WTC11 (cell line): ENCODE measurements around the gene TMCO2. TPM values are rescaled to one million over a fixed set of nuclear protein-coding genes. Genes with fewer than 3 reads are reported as not detected.

Experiments
- ATAC-seq: fragments of 200-7000 bp; cut with Tn5 transposase; 2 replicates; pipeline ENCODE4 v1.10.0; 2021; ENCODE audit warnings: mild to moderate bottlenecking, moderate library complexity
- CTCF ChIA-PET: fragments of 300-600 bp; sonication (Branson Sonifier 250); formaldehyde crosslinking; loops from one replicate; lab custom pipeline; 2021; ENCODE audit warnings: antibody characterized with exemption; lab: Charles Lee
- POLR2A ChIA-PET: fragments of 350-600 bp; sonication (Branson Sonifier 250); formaldehyde crosslinking; loops from one replicate; lab custom pipeline; 2021; ENCODE audit warnings: antibody characterized with exemption; lab: Charles Lee
- DNase-seq: peaks from one replicate; pipeline ENCODE4 v3.0.0; 2021; ENCODE audit warnings: low spot score
- H3K27ac Mint-ChIP-seq: 2 replicates; pipeline ENCODE4 v1.8.0; 2021; ENCODE audit warnings: mixed read lengths
- H3K27me3 Mint-ChIP-seq: 2 replicates; pipeline ENCODE4 v1.8.0; 2021; ENCODE audit warnings: low read depth, mild to moderate bottlenecking, moderate library complexity, mixed read lengths
- H3K36me3 Mint-ChIP-seq: 2 replicates; pipeline ENCODE4 v1.8.0; 2021; ENCODE audit warnings: mixed read lengths
- H3K4me1 Mint-ChIP-seq: 2 replicates; pipeline ENCODE4 v1.8.0; 2022; ENCODE audit warnings: mixed read lengths
- H3K4me3 Mint-ChIP-seq: 2 replicates; pipeline ENCODE4 v1.8.0; 2021; ENCODE audit warnings: mild to moderate bottlenecking, moderate library complexity, mixed read lengths
- H3K9me3 Mint-ChIP-seq: 2 replicates; pipeline ENCODE4 v1.8.0; 2021; ENCODE audit warnings: mixed read lengths
- ATF1 ChIP-seq: sonication (generic); formaldehyde crosslinking; IDR thresholded peaks from 2 replicates; pipeline ENCODE4 v1.8.1; 2023; ENCODE audit warnings: mild to moderate bottlenecking, moderate library complexity, missing genetic modification reagents
- CBFB ChIP-seq: sonication (generic); formaldehyde crosslinking; IDR thresholded peaks from 2 replicates; pipeline ENCODE4 v1.8.1; 2022; ENCODE audit warnings: mild to moderate bottlenecking, low read depth, missing genetic modification reagents
- CREB1 ChIP-seq: sonication (generic); formaldehyde crosslinking; IDR thresholded peaks from 2 replicates; pipeline ENCODE4 v1.8.0; 2023; ENCODE audit warnings: mild to moderate bottlenecking, missing genetic modification reagents
- CREM ChIP-seq: sonication (generic); formaldehyde crosslinking; IDR thresholded peaks from 2 replicates; pipeline ENCODE4 v1.8.1; 2022; ENCODE audit warnings: mild to moderate bottlenecking, missing genetic modification reagents, moderate library complexity
- FOXJ3 ChIP-seq: sonication (generic); formaldehyde crosslinking; IDR thresholded peaks from 2 replicates; pipeline ENCODE4 v1.9.0; 2021; ENCODE audit warnings: missing genetic modification reagents, mild to moderate bottlenecking, borderline replicate concordance
- FOXK1 ChIP-seq: sonication (generic); formaldehyde crosslinking; IDR thresholded peaks from 2 replicates; pipeline ENCODE4 v1.8.0; 2022; ENCODE audit warnings: mild to moderate bottlenecking, moderate library complexity, missing genetic modification reagents
- IRF2 ChIP-seq: sonication (generic); formaldehyde crosslinking; IDR thresholded peaks from 2 replicates; pipeline ENCODE4 v1.8.0; 2022; ENCODE audit warnings: low read depth, missing genetic modification reagents, borderline replicate concordance
- JUN ChIP-seq: sonication (generic); formaldehyde crosslinking; IDR thresholded peaks from 2 replicates; pipeline ENCODE4 v1.8.0; 2023; ENCODE audit warnings: mild to moderate bottlenecking, missing genetic modification reagents
- NFYB ChIP-seq: sonication (generic); formaldehyde crosslinking; conservative IDR thresholded peaks from 2 replicates; pipeline ENCODE4 v1.8.0; 2022; ENCODE audit warnings: low read depth, missing genetic modification reagents
- PRRX2 ChIP-seq: fragments of 250-450 bp; sonication (Bioruptor Pico); IDR thresholded peaks from 2 replicates; pipeline ENCODE4 v1.8.0; 2021; ENCODE audit warnings: mild to moderate bottlenecking
- RORB ChIP-seq: fragments of 250-450 bp; sonication (Bioruptor Pico); IDR thresholded peaks from 2 replicates; pipeline ENCODE4 v1.9.0; 2021; ENCODE audit warnings: mild to moderate bottlenecking
- TEAD4 ChIP-seq: sonication (generic); formaldehyde crosslinking; IDR thresholded peaks from 2 replicates; pipeline ENCODE4 v1.8.0; 2022; ENCODE audit warnings: mild to moderate bottlenecking, missing genetic modification reagents
- ZNF396 ChIP-seq: fragments of 250-450 bp; sonication (Bioruptor Pico); IDR thresholded peaks from 2 replicates; pipeline ENCODE4 v1.8.0; 2021; ENCODE audit warnings: mild to moderate bottlenecking, moderate library complexity, borderline replicate concordance
- ZNF423 ChIP-seq: fragments of 250-450 bp; sonication (Bioruptor Pico); IDR thresholded peaks from 2 replicates; pipeline ENCODE4 v2.1.2; 2022; ENCODE audit warnings: mild to moderate bottlenecking, moderate library complexity
- total RNA-seq: library from RNA; stranded (reverse); gene quantifications from 3 replicates; pipeline ENCODE4 v1.2.3, GENCODE V29; 2021
- TF ChIP-seq, protein P1 (sequence below): sonication (generic); formaldehyde crosslinking; IDR thresholded peaks from 2 replicates; pipeline ENCODE4 v1.8.0; 2022; ENCODE audit warnings: missing genetic modification reagents
- TF ChIP-seq, protein P2 (sequence below): sonication (generic); formaldehyde crosslinking; conservative IDR thresholded peaks from 2 replicates; pipeline ENCODE4 v1.8.1; 2023; ENCODE audit warnings: mild to moderate bottlenecking, low read depth, missing genetic modification reagents, moderate library complexity
- TF ChIP-seq, protein P3 (sequence below): fragments of 250-450 bp; sonication (Bioruptor Pico); IDR thresholded peaks from 2 replicates; pipeline ENCODE4 v2.1.2; 2022; ENCODE audit warnings: mild to moderate bottlenecking, moderate library complexity
- TF ChIP-seq, protein P4 (sequence below): sonication (generic); formaldehyde crosslinking; IDR thresholded peaks from 2 replicates; pipeline ENCODE4 v1.8.0; 2022; ENCODE audit warnings: mild to moderate bottlenecking, missing genetic modification reagents

The TMCO2 gene
- total RNA-seq, 1 experiment from 2014 or later, result not detected

DNA sequence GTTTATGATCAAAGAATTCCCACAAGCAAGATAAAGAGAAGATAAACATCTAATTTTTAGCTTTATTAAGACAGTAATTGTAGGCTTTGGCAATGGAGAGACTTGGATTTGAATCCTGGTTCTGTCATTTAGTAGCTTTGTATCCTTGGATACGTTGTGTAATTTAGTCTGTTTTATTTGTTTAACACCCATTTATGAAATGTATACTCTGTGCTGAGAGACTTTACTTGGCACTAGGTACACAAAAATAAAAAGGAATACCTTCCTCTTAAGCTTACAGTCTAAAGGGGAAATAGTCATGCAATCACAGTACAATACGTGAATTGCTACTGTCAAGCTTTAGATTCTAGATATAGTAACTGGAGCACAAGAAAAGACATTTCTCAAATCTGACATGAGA lies 34.1 kb downstream of the TMCO2 start (continued):
- TF ChIP-seq, protein P1, sequence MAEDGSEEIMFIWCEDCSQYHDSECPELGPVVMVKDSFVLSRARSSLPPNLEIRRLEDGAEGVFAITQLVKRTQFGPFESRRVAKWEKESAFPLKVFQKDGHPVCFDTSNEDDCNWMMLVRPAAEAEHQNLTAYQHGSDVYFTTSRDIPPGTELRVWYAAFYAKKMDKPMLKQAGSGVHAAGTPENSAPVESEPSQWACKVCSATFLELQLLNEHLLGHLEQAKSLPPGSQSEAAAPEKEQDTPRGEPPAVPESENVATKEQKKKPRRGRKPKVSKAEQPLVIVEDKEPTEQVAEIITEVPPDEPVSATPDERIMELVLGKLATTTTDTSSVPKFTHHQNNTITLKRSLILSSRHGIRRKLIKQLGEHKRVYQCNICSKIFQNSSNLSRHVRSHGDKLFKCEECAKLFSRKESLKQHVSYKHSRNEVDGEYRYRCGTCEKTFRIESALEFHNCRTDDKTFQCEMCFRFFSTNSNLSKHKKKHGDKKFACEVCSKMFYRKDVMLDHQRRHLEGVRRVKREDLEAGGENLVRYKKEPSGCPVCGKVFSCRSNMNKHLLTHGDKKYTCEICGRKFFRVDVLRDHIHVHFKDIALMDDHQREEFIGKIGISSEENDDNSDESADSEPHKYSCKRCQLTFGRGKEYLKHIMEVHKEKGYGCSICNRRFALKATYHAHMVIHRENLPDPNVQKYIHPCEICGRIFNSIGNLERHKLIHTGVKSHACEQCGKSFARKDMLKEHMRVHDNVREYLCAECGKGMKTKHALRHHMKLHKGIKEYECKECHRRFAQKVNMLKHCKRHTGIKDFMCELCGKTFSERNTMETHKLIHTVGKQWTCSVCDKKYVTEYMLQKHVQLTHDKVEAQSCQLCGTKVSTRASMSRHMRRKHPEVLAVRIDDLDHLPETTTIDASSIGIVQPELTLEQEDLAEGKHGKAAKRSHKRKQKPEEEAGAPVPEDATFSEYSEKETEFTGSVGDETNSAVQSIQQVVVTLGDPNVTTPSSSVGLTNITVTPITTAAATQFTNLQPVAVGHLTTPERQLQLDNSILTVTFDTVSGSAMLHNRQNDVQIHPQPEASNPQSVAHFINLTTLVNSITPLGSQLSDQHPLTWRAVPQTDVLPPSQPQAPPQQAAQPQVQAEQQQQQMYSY, result no peak
- TF ChIP-seq CREM (CRISPR knock-in tag) (no peak), TEAD4 (CRISPR knock-in tag) (no peak), ATF1 (CRISPR knock-in tag) (no peak)

DNA sequence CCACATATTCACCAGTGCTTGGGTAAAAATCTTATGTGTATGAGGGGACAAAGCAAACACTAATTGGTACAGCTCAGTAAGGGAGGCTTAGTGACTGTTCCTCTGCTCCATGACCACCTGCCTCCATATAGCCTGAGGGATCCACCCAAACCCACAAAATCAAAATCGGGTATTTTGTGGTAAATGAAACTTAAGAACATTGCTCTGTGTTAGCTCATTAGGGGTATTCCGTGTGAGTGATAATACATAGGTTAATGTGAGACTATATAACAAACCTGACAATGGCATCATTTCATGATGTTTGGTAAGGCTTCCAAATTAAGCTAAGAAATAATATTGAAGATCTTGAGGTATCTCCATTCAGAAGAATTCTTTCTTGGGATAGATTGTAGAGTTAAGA lies 43.6 kb downstream of the TMCO2 start:
- no peaks in the 10 kb centered on the region for H3K9me3 Mint-ChIP-seq
- TF ChIP-seq CREB1 (CRISPR knock-in tag) (no peak), ZNF396 (CRISPR knock-in tag) (no peak), PRRX2 (CRISPR knock-in tag) (no peak), ATF1 (CRISPR knock-in tag) (no peak), NFYB (CRISPR knock-in tag) (no peak), RORB (CRISPR knock-in tag) (no peak), FOXK1 (CRISPR knock-in tag) (no peak), FOXJ3 (no peak), IRF2 (no peak), JUN (no peak), CBFB (CRISPR knock-in tag) (no peak), ZNF423 (no peak)
- TF ChIP-seq, protein P2, sequence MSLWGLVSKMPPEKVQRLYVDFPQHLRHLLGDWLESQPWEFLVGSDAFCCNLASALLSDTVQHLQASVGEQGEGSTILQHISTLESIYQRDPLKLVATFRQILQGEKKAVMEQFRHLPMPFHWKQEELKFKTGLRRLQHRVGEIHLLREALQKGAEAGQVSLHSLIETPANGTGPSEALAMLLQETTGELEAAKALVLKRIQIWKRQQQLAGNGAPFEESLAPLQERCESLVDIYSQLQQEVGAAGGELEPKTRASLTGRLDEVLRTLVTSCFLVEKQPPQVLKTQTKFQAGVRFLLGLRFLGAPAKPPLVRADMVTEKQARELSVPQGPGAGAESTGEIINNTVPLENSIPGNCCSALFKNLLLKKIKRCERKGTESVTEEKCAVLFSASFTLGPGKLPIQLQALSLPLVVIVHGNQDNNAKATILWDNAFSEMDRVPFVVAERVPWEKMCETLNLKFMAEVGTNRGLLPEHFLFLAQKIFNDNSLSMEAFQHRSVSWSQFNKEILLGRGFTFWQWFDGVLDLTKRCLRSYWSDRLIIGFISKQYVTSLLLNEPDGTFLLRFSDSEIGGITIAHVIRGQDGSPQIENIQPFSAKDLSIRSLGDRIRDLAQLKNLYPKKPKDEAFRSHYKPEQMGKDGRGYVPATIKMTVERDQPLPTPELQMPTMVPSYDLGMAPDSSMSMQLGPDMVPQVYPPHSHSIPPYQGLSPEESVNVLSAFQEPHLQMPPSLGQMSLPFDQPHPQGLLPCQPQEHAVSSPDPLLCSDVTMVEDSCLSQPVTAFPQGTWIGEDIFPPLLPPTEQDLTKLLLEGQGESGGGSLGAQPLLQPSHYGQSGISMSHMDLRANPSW, result no peak
- TF ChIP-seq, protein P3, sequence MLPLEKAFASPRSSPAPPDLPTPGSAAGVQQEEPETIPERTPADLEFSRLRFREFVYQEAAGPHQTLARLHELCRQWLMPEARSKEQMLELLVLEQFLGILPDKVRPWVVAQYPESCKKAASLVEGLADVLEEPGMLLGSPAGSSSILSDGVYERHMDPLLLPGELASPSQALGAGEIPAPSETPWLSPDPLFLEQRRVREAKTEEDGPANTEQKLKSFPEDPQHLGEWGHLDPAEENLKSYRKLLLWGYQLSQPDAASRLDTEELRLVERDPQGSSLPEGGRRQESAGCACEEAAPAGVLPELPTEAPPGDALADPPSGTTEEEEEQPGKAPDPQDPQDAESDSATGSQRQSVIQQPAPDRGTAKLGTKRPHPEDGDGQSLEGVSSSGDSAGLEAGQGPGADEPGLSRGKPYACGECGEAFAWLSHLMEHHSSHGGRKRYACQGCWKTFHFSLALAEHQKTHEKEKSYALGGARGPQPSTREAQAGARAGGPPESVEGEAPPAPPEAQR (CRISPR knock-in tag), result no peak
- TF ChIP-seq, protein P4, sequence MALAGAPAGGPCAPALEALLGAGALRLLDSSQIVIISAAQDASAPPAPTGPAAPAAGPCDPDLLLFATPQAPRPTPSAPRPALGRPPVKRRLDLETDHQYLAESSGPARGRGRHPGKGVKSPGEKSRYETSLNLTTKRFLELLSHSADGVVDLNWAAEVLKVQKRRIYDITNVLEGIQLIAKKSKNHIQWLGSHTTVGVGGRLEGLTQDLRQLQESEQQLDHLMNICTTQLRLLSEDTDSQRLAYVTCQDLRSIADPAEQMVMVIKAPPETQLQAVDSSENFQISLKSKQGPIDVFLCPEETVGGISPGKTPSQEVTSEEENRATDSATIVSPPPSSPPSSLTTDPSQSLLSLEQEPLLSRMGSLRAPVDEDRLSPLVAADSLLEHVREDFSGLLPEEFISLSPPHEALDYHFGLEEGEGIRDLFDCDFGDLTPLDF (CRISPR knock-in tag), result no peak
- no peaks in the 10 kb centered on the region for H3K27me3 Mint-ChIP-seq
- H3K27ac Mint-ChIP-seq, result no peak overlapping the region
- POLR2A ChIA-PET, result no interaction called here
- peaks cover 12% of the 10 kb centered on the region for H3K4me1 Mint-ChIP-seq
- ATAC-seq (no peak), DNase-seq (no peak)
- CTCF ChIA-PET, result interaction anchor here (1.0 to 3.0 kb wide), 4 partner anchors 24 to 147 kb away, joined by 5 to 14 read pairs (median 8); partner anchors contain the start of gene COL9A2
- H3K4me3 Mint-ChIP-seq, result no peak overlapping the region
- peaks cover 39% of the 10 kb centered on the region for H3K36me3 Mint-ChIP-seq
